HG02610 (cell line): Measurements from ENCODE around the gene BFSP1.

Experiments used
- ATAC-seq: cut with Tn5 transposase; IDR thresholded peaks from one replicate; pipeline ENCODE4 v1.9.1; 2021; ENCODE audit warnings: mild to moderate bottlenecking, moderate library complexity; ENCODE audit not compliant: unreplicated experiment

Gene BFSP1

GRCh38 chr20:17523326-17523725 is 7.9 kb downstream of the BFSP1 start:
- no peak for ATAC-seq

DNA sequence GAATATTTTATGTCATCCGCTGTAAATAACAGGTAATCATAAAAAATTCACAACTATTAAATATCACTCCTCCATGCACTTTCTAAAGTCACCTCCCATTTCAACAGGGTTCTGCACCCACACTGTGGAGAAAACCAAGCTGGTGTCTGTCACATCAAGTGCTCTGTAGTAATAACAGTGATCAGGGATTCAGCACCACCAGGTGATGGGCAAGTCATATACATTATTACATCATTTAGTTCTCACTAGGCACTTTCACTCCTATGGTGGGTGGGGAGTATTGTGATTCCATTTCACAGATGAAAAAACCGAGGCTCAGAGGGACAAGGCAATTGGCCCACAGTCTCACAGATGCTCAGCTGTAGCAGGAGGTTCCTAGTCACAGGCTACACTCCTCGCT is 8.7 kb downstream of the BFSP1 start:
- ATAC-seq: no peak

DNA sequence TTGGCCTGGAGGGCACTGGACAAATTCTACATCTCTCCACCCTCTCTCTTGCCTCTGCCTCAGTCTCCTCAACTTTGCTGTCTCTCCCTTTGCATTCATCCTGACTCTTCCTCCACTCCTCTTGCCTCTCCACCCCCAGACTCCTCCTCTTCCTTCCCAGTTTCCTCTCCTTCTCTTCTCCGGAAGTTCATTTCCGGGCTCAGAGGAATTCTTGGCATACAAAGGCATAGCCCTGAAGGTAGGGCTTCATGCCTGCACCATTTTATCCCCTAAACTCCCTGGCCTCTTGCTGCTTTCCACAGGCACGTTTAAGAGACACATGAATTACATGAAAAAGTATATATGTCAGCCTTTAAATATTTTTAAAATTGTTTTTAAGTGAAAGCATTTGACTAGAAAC is 10.6 kb downstream of the BFSP1 start:
- no peak for ATAC-seq

DNA sequence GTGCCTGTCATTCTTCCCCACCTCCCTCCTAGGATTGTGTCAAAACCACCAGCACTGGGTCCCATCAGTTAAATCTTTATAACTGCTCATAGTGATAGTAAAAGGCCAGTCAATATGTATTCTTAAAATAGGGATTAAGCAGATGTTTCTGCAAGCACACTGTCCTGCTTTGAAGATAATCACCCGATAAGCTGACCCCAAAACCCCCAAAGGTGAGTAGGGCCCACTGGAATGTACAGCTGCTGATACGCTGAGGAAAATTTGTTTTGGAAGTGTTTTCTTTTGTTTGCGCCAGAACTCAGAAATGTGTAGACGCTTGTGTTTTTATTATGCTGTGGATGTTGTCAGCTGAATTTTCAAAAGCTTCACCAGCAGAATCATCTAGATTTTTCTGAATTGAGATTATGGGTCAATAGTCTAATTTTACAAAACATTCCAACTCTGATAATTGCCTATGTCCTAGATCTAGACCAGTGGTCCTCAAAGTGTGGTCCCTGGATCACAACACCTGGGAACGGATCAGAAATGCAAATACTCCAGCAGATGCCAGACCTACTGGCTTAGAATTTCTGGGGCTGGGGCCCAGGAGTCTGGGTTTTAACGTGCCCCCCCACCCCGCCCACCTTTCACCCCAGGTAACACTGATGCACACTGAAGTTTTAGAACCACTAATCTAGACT is 11.4 kb downstream of the BFSP1 start:
- ATAC-seq: no peak

DNA sequence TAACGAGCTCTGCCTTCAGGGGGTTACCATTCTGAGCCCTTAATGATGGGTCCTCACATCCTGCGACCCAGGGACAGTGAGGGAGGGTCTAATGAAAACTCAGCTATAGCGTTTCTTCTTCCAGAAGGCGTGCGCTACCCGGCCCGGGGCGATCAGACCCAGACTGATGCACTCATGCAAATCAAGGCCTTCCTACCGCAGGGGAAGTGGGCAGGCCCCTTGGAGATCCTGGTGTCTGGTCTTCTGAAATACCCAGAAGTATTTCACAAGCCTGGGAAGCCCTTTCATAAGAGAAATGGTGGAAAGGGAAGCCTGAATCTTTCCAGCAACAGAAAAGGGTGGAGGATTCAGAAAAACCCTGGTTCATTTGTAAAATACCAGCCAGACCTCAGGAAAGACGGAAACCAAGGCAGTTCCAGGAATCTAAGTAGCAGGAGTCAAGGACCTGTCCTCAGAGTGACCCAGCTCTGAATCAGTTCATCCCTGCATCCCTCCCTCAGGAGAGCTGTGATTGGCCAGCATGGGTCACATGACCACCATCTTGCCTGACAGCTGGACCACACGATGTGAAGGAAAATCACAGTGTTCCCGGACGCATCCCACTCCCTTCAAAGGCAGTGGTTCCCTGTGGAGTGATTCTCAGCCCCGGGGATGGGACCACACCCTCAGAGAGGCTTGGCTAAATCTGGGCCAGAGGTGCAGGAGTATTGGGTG is 12.7 kb downstream of the BFSP1 start:
- ATAC-seq: no peak

- no peak for ATAC-seq
These were observed 16.1 kb downstream of the BFSP1 start for GRCh38 chr20:17515053-17515452.

GRCh38 chr20:17513939-17514338 is 17.2 kb downstream of the BFSP1 start:
- no peak for ATAC-seq

GRCh38 chr20:17511401-17511800 is 19.8 kb downstream of the BFSP1 start:
- ATAC-seq: no peak

- ATAC-seq: no peak
These were observed 20.6 kb downstream of the BFSP1 start for GRCh38 chr20:17510548-17510947.

- ATAC-seq: no peak
These were observed 22.4 kb downstream of the BFSP1 start for GRCh38 chr20:17508756-17509155.

GRCh38 chr20:17507531-17507930 is 23.6 kb downstream of the BFSP1 start:
- no peak for ATAC-seq

DNA sequence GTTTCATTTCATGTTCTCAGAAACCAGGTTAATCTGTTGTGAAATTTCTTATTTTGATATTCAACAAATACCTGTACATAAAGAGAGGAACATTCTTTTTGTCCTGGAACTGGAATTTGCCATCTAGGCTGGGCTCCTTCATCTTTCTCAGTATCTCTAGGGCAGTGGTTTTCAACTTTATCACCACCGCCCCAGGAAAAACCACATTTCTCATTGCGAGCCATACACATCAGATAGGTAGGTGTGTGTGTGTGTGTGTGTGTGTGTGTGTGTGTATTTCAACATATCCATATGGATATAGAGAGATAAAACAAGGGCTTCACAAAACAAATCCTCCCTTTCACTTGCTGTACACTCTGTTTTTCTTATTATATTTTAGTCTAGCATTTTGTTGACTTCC is 24.1 kb downstream of the BFSP1 start:
- ATAC-seq: no peak

- ATAC-seq: no peak
These were observed 25.3 kb downstream of the BFSP1 start for GRCh38 chr20:17505636-17506517.

GRCh38 chr20:17504898-17505635 is 26.1 kb downstream of the BFSP1 start:
- no peak for ATAC-seq

DNA sequence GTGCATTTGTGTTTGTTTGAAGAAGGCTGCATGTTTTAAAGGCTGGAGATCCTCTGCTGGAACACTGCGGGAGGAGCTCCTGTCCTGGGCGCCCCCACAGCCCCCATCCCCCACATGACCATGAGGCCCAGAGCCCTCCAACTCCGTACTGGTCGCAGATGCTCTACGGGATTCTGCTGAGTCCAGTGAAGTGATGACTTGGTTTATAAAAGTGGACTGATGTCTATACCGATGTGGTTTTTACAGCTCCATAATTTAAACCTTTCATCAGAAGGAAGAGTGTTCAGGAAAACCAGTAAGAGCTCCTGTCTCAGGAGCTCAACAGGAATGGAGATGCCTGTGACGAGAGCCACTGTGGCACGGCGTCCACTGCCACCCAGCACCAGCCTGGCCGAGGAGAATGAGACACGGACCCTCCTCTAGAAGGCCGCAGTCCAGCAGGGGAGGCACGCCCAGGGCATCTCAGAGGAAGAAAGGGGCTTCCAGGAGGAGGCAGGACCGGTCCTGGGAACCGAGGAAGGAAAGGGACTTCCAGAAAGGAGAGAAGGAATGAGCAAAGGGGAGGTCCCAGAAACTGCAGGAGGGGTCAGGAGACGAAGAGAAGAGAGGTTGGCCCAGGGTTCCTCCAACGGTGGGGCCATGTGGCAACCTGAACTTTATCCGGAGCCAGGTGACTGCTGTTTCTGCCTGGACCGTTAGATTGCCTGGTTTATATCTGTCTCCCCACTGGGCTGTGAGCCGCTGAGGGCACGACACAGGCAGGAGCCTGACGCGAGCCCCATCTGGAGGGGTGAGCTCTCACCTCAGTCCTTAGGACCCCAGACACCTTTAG is 26.9 kb downstream of the BFSP1 start:
- ATAC-seq: no peak

- no peak for ATAC-seq
These were observed 27.7 kb downstream of the BFSP1 start for GRCh38 chr20:17503301-17504065.

- ATAC-seq: no peak
These were observed 29.1 kb downstream of the BFSP1 start for GRCh38 chr20:17502105-17502504.

DNA sequence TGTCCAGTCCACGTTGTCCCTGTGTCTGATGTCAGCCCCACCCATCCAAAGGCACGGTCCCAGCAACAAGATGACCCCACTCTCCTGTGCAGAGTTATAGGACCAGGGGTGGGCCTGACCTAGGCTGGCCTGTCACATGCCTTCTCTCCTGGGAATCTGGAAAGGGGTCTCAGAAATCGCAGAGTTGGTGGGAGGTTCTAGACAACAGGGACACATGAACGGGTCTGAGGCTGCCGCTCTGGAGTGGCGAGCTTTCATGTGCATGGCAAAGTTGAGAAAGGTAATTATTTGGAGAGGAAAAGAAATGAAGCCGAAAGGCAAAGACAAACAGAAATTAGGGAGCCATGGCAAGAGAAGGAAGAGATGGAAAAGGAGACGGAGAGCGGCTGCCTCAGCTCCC is 29.5 kb downstream of the BFSP1 start:
- no peak for ATAC-seq

DNA sequence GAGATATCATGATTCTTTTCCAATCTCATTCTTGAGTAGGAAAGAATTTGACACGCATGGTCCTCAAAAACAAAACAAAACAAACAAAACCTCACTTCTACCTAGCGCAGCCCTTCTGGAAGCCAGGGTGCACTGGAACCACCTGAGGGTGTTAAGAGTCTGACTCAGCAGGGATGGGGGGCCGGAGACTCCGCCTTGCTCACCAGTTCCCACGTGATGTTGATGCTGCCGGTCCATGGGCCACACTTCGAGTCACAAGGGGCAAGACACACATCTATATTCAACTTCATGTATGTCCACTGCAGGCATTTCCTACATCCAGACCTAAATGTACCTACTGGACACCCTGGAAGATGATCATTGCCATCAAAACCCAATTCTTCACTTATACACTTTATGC is 30.4 kb downstream of the BFSP1 start:
- no peak for ATAC-seq
